GM10847 (cell line): ENCODE data around the gene SSBP4.

Source experiments
- POLR2A ChIP-seq: IDR thresholded peaks from 2 replicates; pipeline ENCODE4 v1.6.1; 2011; ENCODE audit not compliant: insufficient read length; ENCODE audit errors: extremely low read depth

Gene SSBP4

GRCh38 chr19:18390065-18390907 lies 28.9 kb upstream of the SSBP4 start:
- no peak for TF ChIP-seq POLR2A

GRCh38 chr19:18391509-18392075 lies 27.6 kb upstream of the SSBP4 start:
- TF ChIP-seq POLR2A: no peak

- TF ChIP-seq POLR2A: no peak
These were observed 26.8 kb upstream of the SSBP4 start for GRCh38 chr19:18392417-18392816.

- TF ChIP-seq POLR2A: no peak
These were observed 26.3 kb upstream of the SSBP4 start for GRCh38 chr19:18392926-18393325.

DNA sequence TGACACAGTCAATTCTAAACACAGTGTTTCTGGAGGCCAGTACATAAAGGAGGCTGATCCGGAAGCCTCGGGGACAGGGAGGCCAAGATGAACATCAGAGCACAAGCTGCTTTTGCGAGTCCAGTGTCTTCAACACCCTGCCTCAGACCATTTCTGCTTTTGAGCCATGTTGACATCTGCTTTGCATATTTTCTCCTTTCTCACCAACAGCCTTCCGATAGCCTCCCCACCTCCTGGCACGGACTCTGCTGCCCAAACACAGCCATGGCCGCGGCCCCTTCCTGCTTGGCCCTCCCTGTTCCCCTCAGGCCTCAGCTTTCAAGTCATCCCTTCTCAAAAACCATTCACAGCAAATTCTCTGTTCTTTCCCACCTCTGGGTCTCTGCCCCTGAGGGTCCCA lies 25.4 kb upstream of the SSBP4 start:
- TF ChIP-seq POLR2A: no peak

DNA sequence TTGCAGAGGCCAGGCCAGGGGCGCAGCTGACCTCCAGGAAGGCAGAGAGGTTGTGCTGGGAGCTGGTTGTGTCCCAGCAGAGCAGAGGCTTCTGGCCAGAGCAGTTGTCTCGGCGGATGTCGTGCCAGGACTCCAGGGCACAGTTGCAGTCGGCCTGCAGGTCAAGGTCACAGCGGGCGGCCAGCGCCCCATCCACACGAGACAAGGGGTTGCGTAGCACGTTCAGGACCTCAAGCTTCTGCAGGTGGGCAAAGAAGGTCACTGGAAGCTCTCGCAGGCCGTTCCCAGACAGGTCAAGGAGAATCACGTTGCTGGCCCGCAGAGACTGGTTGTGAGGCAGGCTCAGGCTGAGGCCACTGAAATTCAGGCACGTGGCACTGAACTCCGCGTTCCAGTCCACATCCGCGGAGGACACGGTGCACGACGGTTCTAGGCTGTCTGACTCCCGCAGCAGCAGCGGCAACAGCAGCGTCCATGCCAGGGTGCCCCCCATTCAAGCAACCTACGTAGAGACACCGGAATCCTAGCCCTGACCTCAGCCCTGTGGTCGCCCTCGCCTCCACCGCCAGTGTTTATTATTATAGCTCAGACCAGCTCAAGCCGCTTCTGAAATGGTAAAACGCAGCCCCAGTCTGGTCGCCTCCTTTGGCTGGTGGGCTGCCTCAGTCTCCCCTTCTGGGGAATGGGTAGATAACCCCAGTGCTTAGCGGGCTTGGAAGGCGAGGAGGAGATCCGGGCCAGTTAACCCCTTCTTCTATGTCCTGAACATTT lies 22.5 kb upstream of the SSBP4 start:
- no peak for TF ChIP-seq POLR2A

GRCh38 chr19:18397242-18398202 lies 21.7 kb upstream of the SSBP4 start, which contains the start of gene LRRC25:
Gene LRRC25, minus strand, starts transcription at chr19:18397622. Its CDS starts 659 bp downstream, at chr19:18396963.
- TF ChIP-seq POLR2A: no peak

DNA sequence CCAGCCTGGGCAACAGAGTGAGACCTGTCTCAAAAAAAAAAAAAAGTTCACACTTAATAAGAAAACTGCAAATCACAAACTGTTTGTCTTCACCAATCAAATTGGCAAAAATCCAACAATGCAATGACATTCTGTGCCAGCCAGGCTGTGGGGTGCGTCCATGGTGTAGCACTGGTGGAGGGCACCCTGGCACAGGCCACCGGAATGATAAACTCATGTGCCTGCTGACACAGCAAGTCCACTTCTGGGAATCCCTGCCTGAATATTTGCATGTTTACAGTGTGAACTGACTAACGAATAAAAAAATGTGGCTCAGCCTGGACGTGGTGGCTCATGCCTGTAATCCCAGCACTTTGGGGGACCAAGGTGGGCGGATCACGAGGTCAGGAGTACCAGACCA lies 20.2 kb upstream of the SSBP4 start:
- no peak for TF ChIP-seq POLR2A

DNA sequence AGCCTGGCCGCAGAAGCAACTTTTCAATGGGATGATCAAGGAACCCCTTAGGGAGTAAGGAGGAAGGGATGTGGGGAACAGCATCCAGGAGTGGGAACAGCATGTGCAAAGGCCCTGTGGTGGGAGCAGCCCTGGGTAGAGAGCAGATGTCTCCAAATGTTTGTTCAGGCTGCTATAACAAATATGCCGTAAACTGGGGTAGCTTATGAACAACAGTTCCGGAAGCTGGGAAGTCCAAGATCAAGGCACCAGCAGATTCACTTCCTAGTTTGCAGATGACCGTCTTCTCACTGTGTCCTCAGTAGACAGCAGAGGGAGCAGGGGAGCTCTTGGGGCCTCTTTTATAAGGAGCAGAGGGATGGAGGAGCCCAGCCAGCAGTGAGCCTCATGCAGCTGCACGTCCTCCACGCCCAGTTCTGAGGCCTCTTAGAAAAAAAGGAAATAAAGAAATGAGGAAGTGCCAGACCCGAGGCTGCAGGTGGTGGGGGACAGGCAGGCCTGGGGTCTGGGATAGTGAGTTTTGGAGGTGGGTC lies 17.6 kb upstream of the SSBP4 start:
- TF ChIP-seq POLR2A: no peak

DNA sequence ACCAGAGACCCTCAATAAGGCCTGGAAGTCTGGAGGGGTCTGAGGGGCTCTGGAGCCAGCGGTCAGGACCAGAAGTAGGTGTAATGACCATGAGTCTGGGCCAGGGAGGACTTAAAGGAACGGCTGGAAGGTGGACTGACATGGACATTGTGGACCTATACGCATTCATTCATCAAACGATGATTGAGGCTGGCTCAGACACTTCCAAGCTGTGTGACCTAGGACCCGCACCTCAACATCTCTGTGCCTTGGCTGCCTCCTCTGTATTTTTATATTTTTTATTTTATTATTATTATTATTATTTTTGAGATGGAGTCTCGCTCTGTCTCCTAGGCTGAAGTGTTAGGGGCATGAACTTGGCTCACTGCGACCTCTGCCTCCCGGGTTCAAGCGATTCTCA lies 12.4 kb upstream of the SSBP4 start:
- no peak for TF ChIP-seq POLR2A

- no peak for TF ChIP-seq POLR2A
These were observed 11.1 kb upstream of the SSBP4 start for GRCh38 chr19:18408053-18408476.

GRCh38 chr19:18412610-18413239 lies 6.5 kb upstream of the SSBP4 start:
- no peak for TF ChIP-seq POLR2A

DNA sequence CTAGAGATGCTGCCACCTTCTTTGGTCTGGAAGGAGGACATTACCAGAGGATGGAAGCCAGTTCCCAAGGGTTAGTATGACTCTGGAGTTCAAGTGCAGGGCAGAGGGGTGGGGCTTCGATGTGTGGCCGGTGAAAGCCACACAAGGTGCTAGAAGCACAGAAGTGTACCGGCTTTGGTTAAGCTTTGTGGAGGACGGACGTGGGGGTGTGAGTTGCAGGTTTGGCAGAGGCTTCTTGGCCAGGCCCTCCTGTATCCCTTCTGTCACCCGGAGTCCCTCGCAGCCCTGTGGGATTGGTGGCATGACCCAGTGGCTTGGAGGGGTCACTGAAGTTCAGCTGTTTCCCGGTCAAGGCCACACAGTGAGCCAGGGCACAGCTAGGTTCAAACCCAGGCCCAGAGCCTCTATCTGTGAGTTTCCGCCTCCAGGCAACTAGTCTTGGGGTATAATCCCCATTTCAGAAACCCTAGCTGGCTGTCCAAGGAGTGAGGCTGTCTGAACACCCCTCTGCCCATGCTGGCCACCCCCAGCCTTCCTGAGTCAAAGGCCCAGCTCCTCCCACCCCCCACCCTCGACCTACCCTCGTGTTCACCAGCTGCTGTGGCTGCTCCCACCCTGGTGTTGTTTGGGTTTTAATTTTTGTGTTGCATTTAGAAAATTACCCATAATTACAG lies 4.6 kb upstream of the SSBP4 start:
- TF ChIP-seq POLR2A: no peak
